SK-N-SH treated with all-trans-retinoic acid at 6 μM for 48 hours (cell line): Measurements from ENCODE around the gene DNM2.
A peak's percentile ranks its signal among the peaks of the same experiment; 100 is the strongest.

Experiments used
- ATAC-seq: fragments of 200-7000 bp; cut with Tn5 transposase; 3 replicates; pipeline ENCODE4 v1.9.1; 2020; ENCODE audit warnings: mild to moderate bottlenecking, moderate library complexity
- ARNTL ChIP-seq: fragments of 450-650 bp; formaldehyde crosslinking; IDR thresholded peaks from 2 replicates; pipeline ENCODE4 v1.5.0; 2020; ENCODE audit warnings: low read depth, mild to moderate bottlenecking, moderate library complexity, borderline replicate concordance
- BACH2 ChIP-seq: fragments of 250-450 bp; sonication (Bioruptor Pico); IDR thresholded peaks from 2 replicates; pipeline ENCODE4 v1.9.0; 2021; ENCODE audit warnings: mild to moderate bottlenecking, borderline replicate concordance
- CSDC2 ChIP-seq: fragments of 250-450 bp; sonication (Bioruptor Pico); IDR thresholded peaks from 2 replicates; pipeline ENCODE4 v1.5.0; 2020; ENCODE audit warnings: mild to moderate bottlenecking, moderate library complexity
- CSRNP3 ChIP-seq: fragments of 250-450 bp; sonication (Bioruptor Pico); IDR thresholded peaks from 2 replicates; pipeline ENCODE4 v1.5.1; 2021; ENCODE audit warnings: mild to moderate bottlenecking, moderate library complexity
- ESRRG ChIP-seq: fragments of 250-450 bp; sonication (Bioruptor Pico); IDR thresholded peaks from 2 replicates; pipeline ENCODE4 v1.6.1; 2021; ENCODE audit warnings: mild to moderate bottlenecking
- GLIS3 ChIP-seq: fragments of 250-450 bp; sonication (Bioruptor Pico); IDR thresholded peaks from 2 replicates; pipeline ENCODE4 v1.5.0; 2020; ENCODE audit warnings: mild to moderate bottlenecking, moderate library complexity
- ISL1 ChIP-seq: fragments of 250-450 bp; sonication (Bioruptor Pico); IDR thresholded peaks from 2 replicates; pipeline ENCODE4 v2.1.2; 2022; ENCODE audit warnings: mild to moderate bottlenecking, moderate library complexity
- OSR1 ChIP-seq: fragments of 250-450 bp; sonication (Bioruptor Pico); IDR thresholded peaks from 2 replicates; pipeline ENCODE4 v1.8.0; 2022; ENCODE audit warnings: moderate library complexity, mild to moderate bottlenecking, inconsistent platforms
- PATZ1 ChIP-seq: fragments of 250-450 bp; sonication (Bioruptor Pico); IDR thresholded peaks from 2 replicates; pipeline ENCODE4 v1.8.0; 2020; ENCODE audit warnings: mild to moderate bottlenecking, moderate library complexity, borderline replicate concordance
- POU6F1 ChIP-seq: fragments of 250-450 bp; sonication (Bioruptor Pico); IDR thresholded peaks from 2 replicates; pipeline ENCODE4 v1.8.0; 2021; ENCODE audit warnings: low read depth, mild to moderate bottlenecking, moderate library complexity, borderline replicate concordance
- PPARA ChIP-seq: fragments of 250-450 bp; sonication (Bioruptor Pico); IDR thresholded peaks from 2 replicates; pipeline ENCODE4 v1.5.0; 2020; ENCODE audit warnings: mild to moderate bottlenecking, borderline replicate concordance
- RARB ChIP-seq: fragments of 250-450 bp; sonication (Bioruptor Pico); IDR thresholded peaks from 2 replicates; pipeline ENCODE4 v1.8.0; 2021; ENCODE audit warnings: mild to moderate bottlenecking, moderate library complexity
- SNAI2 ChIP-seq: fragments of 250-450 bp; sonication (Bioruptor Pico); IDR thresholded peaks from 2 replicates; pipeline ENCODE4 v1.5.0; 2020; ENCODE audit warnings: mild to moderate bottlenecking, moderate library complexity
- TCF4 ChIP-seq: fragments of 250-450 bp; sonication (Bioruptor Pico); IDR thresholded peaks from 2 replicates; pipeline ENCODE4 v1.8.0; 2021; ENCODE audit warnings: mild to moderate bottlenecking, moderate library complexity, borderline replicate concordance
- TOX ChIP-seq: fragments of 250-450 bp; sonication (Bioruptor Pico); IDR thresholded peaks from 2 replicates; pipeline ENCODE4 v1.8.0; 2021; ENCODE audit warnings: mild to moderate bottlenecking, moderate library complexity, borderline replicate concordance
- TSHZ2 ChIP-seq: fragments of 250-450 bp; sonication (Bioruptor Pico); IDR thresholded peaks from 2 replicates; pipeline ENCODE4 v1.5.0; 2020; ENCODE audit warnings: mild to moderate bottlenecking, moderate library complexity
- ZC3H10 ChIP-seq: fragments of 250-450 bp; sonication (Bioruptor Pico); IDR thresholded peaks from 2 replicates; pipeline ENCODE4 v1.5.1; 2021; ENCODE audit warnings: mild to moderate bottlenecking, moderate library complexity
- ZFP3 ChIP-seq: fragments of 250-450 bp; sonication (Bioruptor Pico); IDR thresholded peaks from 2 replicates; pipeline ENCODE4 v1.5.0; 2020; ENCODE audit warnings: mild to moderate bottlenecking, moderate library complexity
- ZFP30 ChIP-seq: fragments of 450-650 bp; formaldehyde crosslinking; IDR thresholded peaks from 2 replicates; pipeline ENCODE4 v1.5.0; 2022; ENCODE audit warnings: mild to moderate bottlenecking, moderate library complexity
- ZNF565 ChIP-seq: fragments of 450-650 bp; formaldehyde crosslinking; conservative IDR thresholded peaks from 2 replicates; pipeline ENCODE4 v1.5.0; 2020; ENCODE audit warnings: low read depth, mild to moderate bottlenecking, moderate library complexity
- ZNF70 ChIP-seq: fragments of 450-650 bp; formaldehyde crosslinking; IDR thresholded peaks from 2 replicates; pipeline ENCODE4 v1.5.0; 2020; ENCODE audit warnings: mild to moderate bottlenecking, moderate library complexity
- ZNF8 ChIP-seq: fragments of 450-650 bp; formaldehyde crosslinking; IDR thresholded peaks from 2 replicates; pipeline ENCODE4 v1.5.0; 2020; ENCODE audit warnings: mild to moderate bottlenecking, moderate library complexity

Gene DNM2

GRCh38 chr19:10871711-10872545 is 154.0 kb downstream of the DNM2 start:
- peak; percentile 2; the same call in 1 of the 3 replicates for ATAC-seq
- TF ChIP-seq ZNF70 (CRISPR knock-in tag): no peak
- TF ChIP-seq ZC3H10 (CRISPR knock-in tag): no peak
- no peak for TF ChIP-seq OSR1 (CRISPR knock-in tag)
- no peak for TF ChIP-seq ARNTL (CRISPR knock-in tag)
- no peak for TF ChIP-seq ZNF8 (CRISPR knock-in tag)
- TF ChIP-seq CSRNP3 (CRISPR knock-in tag): no peak
- TF ChIP-seq ESRRG (CRISPR knock-in tag): no peak
- TF ChIP-seq RARB: no peak
- no peak for TF ChIP-seq CSDC2 (CRISPR knock-in tag)
- no peak for TF ChIP-seq POU6F1
- TF ChIP-seq TOX: no peak
- TF ChIP-seq ZFP30 (CRISPR knock-in tag): no peak
- TF ChIP-seq ZFP3 (CRISPR knock-in tag): no peak
- TF ChIP-seq PPARA: no peak
- TF ChIP-seq ZNF565 (CRISPR knock-in tag): no peak
- TF ChIP-seq BACH2 (CRISPR knock-in tag): no peak
- no peak for TF ChIP-seq SNAI2 (CRISPR knock-in tag)
- no peak for TF ChIP-seq TCF4
- TF ChIP-seq GLIS3 (CRISPR knock-in tag): no peak
- TF ChIP-seq PATZ1 (CRISPR knock-in tag): no peak

- no peak for ATAC-seq
- TF ChIP-seq OSR1 (CRISPR knock-in tag) (no peak), TSHZ2 (CRISPR knock-in tag) (no peak), ZNF70 (CRISPR knock-in tag) (no peak), CSRNP3 (CRISPR knock-in tag) (no peak), RARB (no peak), GLIS3 (CRISPR knock-in tag) (no peak), ARNTL (CRISPR knock-in tag) (no peak), CSDC2 (CRISPR knock-in tag) (no peak), ISL1 (CRISPR knock-in tag) (no peak), POU6F1 (no peak), TOX (no peak), ZFP30 (CRISPR knock-in tag) (no peak), ZFP3 (CRISPR knock-in tag) (no peak), BACH2 (CRISPR knock-in tag) (no peak), TCF4 (no peak), SNAI2 (CRISPR knock-in tag) (no peak)
Measured at GRCh38 chr19:10872546-10873107, 154.7 kb downstream of the DNM2 start.
